Right lobe of liver (tissue), 6 donors: Measurements from ENCODE around the gene EYA2. TPM values are rescaled to one million over a fixed set of nuclear protein-coding genes. Genes with fewer than 3 reads are reported as not detected.
A peak's percentile ranks its signal among the peaks of the same experiment; 100 is the strongest.
"Not testable (repeated sequence)": the region's sequence is repeated elsewhere in the genome, so short reads cannot be mapped to it uniquely, and the experiment has no call there.

Experiments
- ATAC-seq, 4 donors: fragments of 200-7000 bp; cut with Tn5 transposase; one replicate each; pipeline ENCODE4 v1.9.1; 2020; ENCODE audit warnings: mild to moderate bottlenecking in 4 of 4, moderate library complexity in 4 of 4
- DNase-seq, 3 donors: peaks; one replicate each; pipeline ENCODE4 v3.0.0-alpha.2; 2020
- H3K27ac ChIP-seq, 3 donors: fragments of 200-600 bp; one replicate each; pipeline ENCODE4 v1.8.0; 2022
- H3K27me3 ChIP-seq, 2 donors: fragments of 200-600 bp; one replicate each; pipeline ENCODE4 v1.8.0; 2022
- H3K36me3 ChIP-seq, 4 donors: fragments of 200-600 bp; sonication (generic) in 1 of 4; one replicate each; pipeline versions ENCODE4 v1.5.1 to v1.8.0; 2017 to 2022; ENCODE audit warnings: control low read depth in 1 of 4
- H3K4me1 ChIP-seq, 4 donors: fragments of 200-600 bp; sonication (generic) in 1 of 4; one replicate each; pipeline versions ENCODE4 v1.5.1 to v1.8.0; 2017 to 2022; ENCODE audit warnings: control low read depth in 1 of 4
- H3K4me3 ChIP-seq, 3 donors: fragments of 200-600 bp; one replicate each; pipeline ENCODE4 v1.8.0; 2022
- H3K9me3 ChIP-seq, 4 donors: fragments of 200-600 bp; sonication (generic) in 1 of 4; one replicate each; pipeline versions ENCODE4 v1.5.1 to v1.8.0; 2017 to 2022; ENCODE audit warnings: control low read depth in 1 of 4
- POLR2A ChIP-seq: fragments of 450-650 bp; IDR thresholded peaks from one replicate; pipeline ENCODE4 v1.6.1; 2017; ENCODE audit warnings: antibody characterized with exemption, mild to moderate bottlenecking
- WGBS: methylation state at CpG from one replicate; pipeline ENCODE4 v1.1.6; 2018; ENCODE audit warnings: low coverage, low lambda C conversion rate; ENCODE audit not compliant: insufficient coverage; ENCODE audit errors: missing lambda C conversion rate; 5-methylcytosine and 5-hydroxymethylcytosine counted together
- intact Hi-C, 2 donors: fragments of 100-400 bp; cut with DNase I; formaldehyde crosslinking; loops; one replicate each; pipeline versions ENCODE4 v1.11.2 to v1.14.1; 2022
- total RNA-seq, 6 experiments: library from RNA; depleted of rRNA in 2 of 6; stranded (reverse); fragments of >200 nt in 2 of 6; fragmentation: NEBNext Ultra II Directional in 3 of 6; extraction: Animal tissue kit (Norgen Biotek cat#: 25700) in 3 of 6; gene quantifications; one replicate each; pipeline versions ENCODE4 v1.1.0 to v1.2.4, GENCODE V29; 2016 to 2023
- TF ChIP-seq, protein P1 (sequence below), 4 donors: fragments of 200-600 bp in 3 of 4; fragments of 450-650 bp in 1 of 4; IDR thresholded peaks; one replicate each; pipeline versions ENCODE4 v1.5.1 to v1.8.0; 2016 to 2022; ENCODE audit warnings: antibody characterized with exemption in 4 of 4, mild to moderate bottlenecking in 2 of 4
- donor health status: DM: no; HTN: yes; CAD: no.
- donor health status: DM: no; HTN: no; CAD: no.
- donor health status: DM: no; HTN: no; CAD: no.
- donor health status: DM: no; HTN: yes; CAD: no.
- donor health status: DM: no; HTN: yes; CAD: no.

Gene EYA2
- total RNA-seq, 6 experiments from 2014 or later = 0.12 to 3.0 (median 0.49) TPM

DNA sequence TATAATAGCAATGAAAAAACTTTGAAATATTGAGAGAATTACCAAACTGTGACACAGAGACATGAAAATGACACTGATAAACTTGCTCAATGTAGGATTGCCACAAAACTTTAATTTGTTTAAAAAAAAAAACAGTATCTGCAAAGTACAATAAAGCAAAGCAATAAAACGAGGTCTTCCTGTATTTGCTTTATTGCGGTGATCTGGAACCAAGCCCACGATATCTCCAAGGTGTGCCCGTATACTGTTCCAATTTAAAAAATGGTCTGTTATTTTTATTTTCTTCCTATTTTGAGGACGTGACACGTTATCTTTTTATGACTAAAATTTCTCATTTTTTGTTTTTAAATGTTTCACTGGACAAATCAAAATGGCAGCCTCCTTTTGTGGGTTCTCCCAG is 25.5 kb downstream of the EYA2 start:
- WGBS = 48% methylated on average over 6 of the region's 6 CpGs
- intact Hi-C loops = no loop called here
- no peak for TF ChIP-seq POLR2A
- TF ChIP-seq, protein P1, sequence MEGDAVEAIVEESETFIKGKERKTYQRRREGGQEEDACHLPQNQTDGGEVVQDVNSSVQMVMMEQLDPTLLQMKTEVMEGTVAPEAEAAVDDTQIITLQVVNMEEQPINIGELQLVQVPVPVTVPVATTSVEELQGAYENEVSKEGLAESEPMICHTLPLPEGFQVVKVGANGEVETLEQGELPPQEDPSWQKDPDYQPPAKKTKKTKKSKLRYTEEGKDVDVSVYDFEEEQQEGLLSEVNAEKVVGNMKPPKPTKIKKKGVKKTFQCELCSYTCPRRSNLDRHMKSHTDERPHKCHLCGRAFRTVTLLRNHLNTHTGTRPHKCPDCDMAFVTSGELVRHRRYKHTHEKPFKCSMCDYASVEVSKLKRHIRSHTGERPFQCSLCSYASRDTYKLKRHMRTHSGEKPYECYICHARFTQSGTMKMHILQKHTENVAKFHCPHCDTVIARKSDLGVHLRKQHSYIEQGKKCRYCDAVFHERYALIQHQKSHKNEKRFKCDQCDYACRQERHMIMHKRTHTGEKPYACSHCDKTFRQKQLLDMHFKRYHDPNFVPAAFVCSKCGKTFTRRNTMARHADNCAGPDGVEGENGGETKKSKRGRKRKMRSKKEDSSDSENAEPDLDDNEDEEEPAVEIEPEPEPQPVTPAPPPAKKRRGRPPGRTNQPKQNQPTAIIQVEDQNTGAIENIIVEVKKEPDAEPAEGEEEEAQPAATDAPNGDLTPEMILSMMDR (IDR thresholded peaks at IDR 0.05) = no peak
- DNase-seq = no peak
- H3K4me1 ChIP-seq = no peaks in the 10 kb centered on the region
- no peak overlapping the region for H3K4me3 ChIP-seq
- no peaks in the 10 kb centered on the region for H3K36me3 ChIP-seq
- no peaks in the 10 kb centered on the region for H3K9me3 ChIP-seq
- ATAC-seq = no peak
- no peaks in the 10 kb centered on the region for H3K27me3 ChIP-seq
- no peak overlapping the region for H3K27ac ChIP-seq

- H3K9me3 ChIP-seq, H3K4me1 ChIP-seq, H3K4me3 ChIP-seq, DNase-seq, intact Hi-C loops, H3K36me3 ChIP-seq, H3K27me3 ChIP-seq, H3K27ac ChIP-seq, ATAC-seq: not testable (repeated sequence)
- WGBS = 78% methylated on average over 9 of the region's 9 CpGs
These were observed 28.2 kb downstream of the EYA2 start for GRCh38 chr20:46922841-46923240.

DNA sequence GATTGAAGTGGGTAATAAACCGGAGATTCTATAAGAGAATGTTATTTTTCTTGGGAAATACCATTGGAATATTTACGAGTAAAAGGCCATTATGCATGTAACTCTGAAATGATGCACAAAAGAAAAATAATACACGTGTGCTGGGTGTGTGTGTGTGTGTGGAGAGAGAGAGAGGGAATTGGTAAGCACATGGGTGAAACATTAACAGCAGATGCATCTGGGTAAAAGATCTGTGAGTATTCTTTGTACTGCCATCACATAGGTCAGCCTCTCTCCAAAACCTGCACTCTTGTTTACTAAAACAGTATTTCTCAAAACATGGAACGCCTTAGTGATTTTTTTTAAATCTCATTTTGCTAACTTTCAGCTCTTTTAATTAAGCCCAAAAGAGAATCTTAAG is 28.9 kb downstream of the EYA2 start:
- Histone ChIP-seq H3K27me3 (no peaks in the 10 kb centered on the region), H3K4me3 (no peak overlapping the region), H3K36me3 (no peaks in the 10 kb centered on the region), H3K27ac (no peak overlapping the region), H3K4me1 (no peaks in the 10 kb centered on the region), H3K9me3 (no peaks in the 10 kb centered on the region)
- TF ChIP-seq, protein P1 (IDR thresholded peaks at IDR 0.05) = no peak
- TF ChIP-seq POLR2A = no peak
- intact Hi-C loops = no loop called here
- no peak for DNase-seq
- 24% methylated on average over 4 of the region's 4 CpGs for WGBS
- peak; percentile 56 to 70 (median 58) for ATAC-seq

DNA sequence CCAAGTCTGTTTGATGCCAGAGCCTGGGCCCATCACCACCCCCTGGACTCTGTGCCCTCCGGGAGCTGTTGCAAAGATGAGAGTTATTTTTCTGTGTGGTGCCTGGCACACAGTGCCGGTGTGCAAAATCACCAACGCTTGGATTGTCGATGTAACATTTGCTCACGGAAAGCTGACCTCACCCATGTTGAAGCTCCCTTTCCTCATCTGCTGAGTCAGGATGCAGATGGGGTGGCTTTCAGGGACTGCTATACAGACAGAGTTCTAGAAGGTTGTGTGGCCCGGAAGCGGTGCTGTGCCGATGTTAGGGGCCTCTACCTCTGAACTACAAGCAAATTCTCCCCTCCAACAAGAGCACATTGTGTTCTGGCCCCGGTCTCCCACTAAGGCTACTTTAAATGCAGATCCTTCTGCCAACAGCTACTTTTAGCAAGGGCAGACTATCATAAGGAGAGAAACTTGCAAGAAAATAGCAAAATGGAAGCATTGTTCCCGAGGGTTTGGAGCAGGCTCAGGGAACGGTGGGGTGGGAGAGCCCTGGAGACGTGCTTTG is 34.0 kb downstream of the EYA2 start:
- ATAC-seq (peak in 1 of 4 donors; percentile 52), DNase-seq (peak in 1 of 3 donors; percentile 59)
- no peak overlapping the region for H3K27ac ChIP-seq
- H3K4me1 ChIP-seq = no peaks in the 10 kb centered on the region
- H3K27me3 ChIP-seq = no peaks in the 10 kb centered on the region
- intact Hi-C loops = no loop called here
- no peaks in the 10 kb centered on the region for H3K36me3 ChIP-seq
- no peak for TF ChIP-seq POLR2A
- TF ChIP-seq, protein P1 (IDR thresholded peaks at IDR 0.05) = no peak
- H3K9me3 ChIP-seq = no peaks in the 10 kb centered on the region
- 51% methylated on average over 10 of the region's 12 CpGs for WGBS
- H3K4me3 ChIP-seq = no peak overlapping the region

GRCh38 chr20:46929902-46930301 is 35.3 kb downstream of the EYA2 start:
- Histone ChIP-seq H3K4me3 (no peak overlapping the region), H3K27ac (no peak overlapping the region), H3K36me3 (no peaks in the 10 kb centered on the region), H3K27me3 (no peaks in the 10 kb centered on the region), H3K4me1 (no peaks in the 10 kb centered on the region), H3K9me3 (no peaks in the 10 kb centered on the region)
- 83% methylated on average over 1 of the region's 1 CpG for WGBS
- DNase-seq = no peak
- ATAC-seq = no peak
- intact Hi-C loops = no loop called here
- TF ChIP-seq, protein P1 (IDR thresholded peaks at IDR 0.05) = no peak
- no peak for TF ChIP-seq POLR2A
